ENCODE data around the gene NDST1.

DNA sequence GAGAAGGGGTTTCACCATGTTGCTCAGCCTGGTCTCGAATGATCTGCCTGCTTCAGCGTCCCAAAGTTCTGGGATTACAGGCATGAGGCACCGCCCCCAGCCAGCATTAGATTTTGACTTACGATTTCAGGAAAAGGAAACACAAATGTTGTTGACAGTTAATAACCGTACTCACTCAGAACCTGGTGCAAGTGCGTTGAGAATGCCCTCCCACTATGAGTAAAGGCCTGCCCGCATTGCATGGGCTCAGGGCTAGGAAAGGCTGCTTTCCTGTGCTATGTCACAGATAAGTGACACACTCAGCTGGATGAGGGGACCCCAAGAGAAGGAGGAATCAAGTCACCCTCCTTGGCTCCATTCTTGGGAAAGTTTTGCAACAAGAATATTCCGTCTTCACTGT lies 42.4 kb downstream of the NDST1 start:
- no peak for TF ChIP-seq JUN (CRISPR knock-in tag; IDR thresholded peaks at IDR 0.05)
- TF ChIP-seq, protein P1, sequence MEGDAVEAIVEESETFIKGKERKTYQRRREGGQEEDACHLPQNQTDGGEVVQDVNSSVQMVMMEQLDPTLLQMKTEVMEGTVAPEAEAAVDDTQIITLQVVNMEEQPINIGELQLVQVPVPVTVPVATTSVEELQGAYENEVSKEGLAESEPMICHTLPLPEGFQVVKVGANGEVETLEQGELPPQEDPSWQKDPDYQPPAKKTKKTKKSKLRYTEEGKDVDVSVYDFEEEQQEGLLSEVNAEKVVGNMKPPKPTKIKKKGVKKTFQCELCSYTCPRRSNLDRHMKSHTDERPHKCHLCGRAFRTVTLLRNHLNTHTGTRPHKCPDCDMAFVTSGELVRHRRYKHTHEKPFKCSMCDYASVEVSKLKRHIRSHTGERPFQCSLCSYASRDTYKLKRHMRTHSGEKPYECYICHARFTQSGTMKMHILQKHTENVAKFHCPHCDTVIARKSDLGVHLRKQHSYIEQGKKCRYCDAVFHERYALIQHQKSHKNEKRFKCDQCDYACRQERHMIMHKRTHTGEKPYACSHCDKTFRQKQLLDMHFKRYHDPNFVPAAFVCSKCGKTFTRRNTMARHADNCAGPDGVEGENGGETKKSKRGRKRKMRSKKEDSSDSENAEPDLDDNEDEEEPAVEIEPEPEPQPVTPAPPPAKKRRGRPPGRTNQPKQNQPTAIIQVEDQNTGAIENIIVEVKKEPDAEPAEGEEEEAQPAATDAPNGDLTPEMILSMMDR (IDR thresholded peaks at IDR 0.05): no peak
- TF ChIP-seq ESRRA (CRISPR knock-in tag; IDR thresholded peaks at IDR 0.05; ENCODE audit: borderline replicate concordance): no peak
- TF ChIP-seq, protein P2, sequence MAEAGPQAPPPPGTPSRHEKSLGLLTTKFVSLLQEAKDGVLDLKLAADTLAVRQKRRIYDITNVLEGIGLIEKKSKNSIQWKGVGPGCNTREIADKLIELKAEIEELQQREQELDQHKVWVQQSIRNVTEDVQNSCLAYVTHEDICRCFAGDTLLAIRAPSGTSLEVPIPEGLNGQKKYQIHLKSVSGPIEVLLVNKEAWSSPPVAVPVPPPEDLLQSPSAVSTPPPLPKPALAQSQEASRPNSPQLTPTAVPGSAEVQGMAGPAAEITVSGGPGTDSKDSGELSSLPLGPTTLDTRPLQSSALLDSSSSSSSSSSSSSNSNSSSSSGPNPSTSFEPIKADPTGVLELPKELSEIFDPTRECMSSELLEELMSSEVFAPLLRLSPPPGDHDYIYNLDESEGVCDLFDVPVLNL (CRISPR knock-in tag; IDR thresholded peaks at IDR 0.05; ENCODE audit: borderline replicate concordance, low read depth): no peak
